Measurements from ENCODE around the gene TRPM3.

Gene TRPM3

GRCh38 chr9:70917277-70917676 lies 204.1 kb downstream of the TRPM3 start:
- H3K36me3 ChIP-seq (ENCODE audit: control insufficient read depth, insufficient read depth, low read length), result no peaks in the 10 kb centered on the region
- H3K4me2 ChIP-seq (ENCODE audit: low read length), result no peak overlapping the region
- H3K27me3 ChIP-seq (ENCODE audit: control insufficient read depth, insufficient read depth, low read length), result no peaks in the 10 kb centered on the region
- H3K9ac ChIP-seq, result no peak overlapping the region
- no peak overlapping the region for H3K27ac ChIP-seq
- H3K79me2 ChIP-seq, result no peaks in the 10 kb centered on the region
- TF ChIP-seq CTCF (IDR thresholded peaks at IDR 0.05), result no peak
- no peak overlapping the region for H3K4me3 ChIP-seq (ENCODE audit: low read depth, low read length)
- H3K4me1 ChIP-seq, result no peaks in the 10 kb centered on the region
- H3K9me3 ChIP-seq (ENCODE audit: control insufficient read depth, low read length), result no peaks in the 10 kb centered on the region
- H2AFZ ChIP-seq, result no peak overlapping the region

GRCh38 chr9:70911791-70912190 lies 209.6 kb downstream of the TRPM3 start:
- Histone ChIP-seq H3K4me1 (no peaks in the 10 kb centered on the region), H3K4me2 (ENCODE audit: low read length) (no peak overlapping the region), H3K4me3 (ENCODE audit: low read depth, low read length) (no peak overlapping the region), H2AFZ (no peak overlapping the region), H3K36me3 (ENCODE audit: control insufficient read depth, insufficient read depth, low read length) (no peaks in the 10 kb centered on the region), H3K9ac (no peak overlapping the region), H3K9me3 (ENCODE audit: control insufficient read depth, low read length) (no peaks in the 10 kb centered on the region), H3K27ac (no peak overlapping the region), H3K79me2 (no peaks in the 10 kb centered on the region), H3K27me3 (ENCODE audit: control insufficient read depth, insufficient read depth, low read length) (no peaks in the 10 kb centered on the region)
- no peak for TF ChIP-seq CTCF (IDR thresholded peaks at IDR 0.05)

DNA sequence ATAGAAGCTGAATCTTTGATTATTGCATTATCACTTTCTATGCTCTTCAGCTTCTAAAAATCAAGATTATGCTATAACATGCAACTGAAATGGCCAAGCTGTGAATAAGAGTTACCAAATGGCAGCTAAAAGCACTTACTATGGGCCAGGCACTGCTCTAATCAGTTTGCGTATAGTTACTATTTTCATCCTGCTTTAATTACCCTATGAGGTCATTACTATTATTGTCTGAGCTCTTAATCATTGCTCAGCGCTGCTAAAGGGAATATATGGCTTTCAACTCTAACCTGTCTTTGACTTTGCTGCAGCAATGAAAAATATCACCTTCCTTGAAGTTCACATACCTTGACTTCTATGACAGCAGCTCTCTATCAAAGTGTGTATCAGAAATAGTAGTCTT lies 210.8 kb downstream of the TRPM3 start:
- Histone ChIP-seq H2AFZ (no peak overlapping the region), H3K27me3 (ENCODE audit: control insufficient read depth, insufficient read depth, low read length) (no peaks in the 10 kb centered on the region), H3K9ac (no peak overlapping the region), H3K4me3 (ENCODE audit: low read depth, low read length) (no peak overlapping the region), H3K4me1 (no peaks in the 10 kb centered on the region), H3K4me2 (ENCODE audit: low read length) (no peak overlapping the region), H3K27ac (no peak overlapping the region), H3K9me3 (ENCODE audit: control insufficient read depth, low read length) (no peaks in the 10 kb centered on the region), H3K79me2 (no peaks in the 10 kb centered on the region), H3K36me3 (ENCODE audit: control insufficient read depth, insufficient read depth, low read length) (no peaks in the 10 kb centered on the region)
- no peak for TF ChIP-seq CTCF (IDR thresholded peaks at IDR 0.05)

DNA sequence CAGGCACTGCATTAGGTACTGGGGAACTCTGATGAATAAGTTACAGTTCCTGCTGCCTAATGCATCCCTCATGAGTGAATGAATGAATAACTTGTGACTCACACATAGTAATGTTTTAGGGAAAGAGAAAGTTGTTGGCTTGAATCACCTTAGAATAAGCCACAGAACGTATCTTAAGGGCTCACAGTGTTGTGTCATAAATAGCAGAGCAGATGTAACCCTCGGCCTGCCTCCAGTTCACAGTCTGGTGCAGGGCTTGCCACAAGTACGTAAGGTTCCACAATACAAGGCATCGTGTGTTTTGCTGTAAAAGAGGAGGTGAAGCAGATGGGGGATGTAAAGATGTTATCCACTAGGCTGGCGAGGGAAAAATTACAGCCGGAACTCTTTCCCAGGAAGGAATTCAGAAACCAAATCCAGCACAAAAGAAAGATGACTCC lies 218.7 kb downstream of the TRPM3 start:
- no peak for TF ChIP-seq CTCF (IDR thresholded peaks at IDR 0.05)
- no peak overlapping the region for H3K27ac ChIP-seq

DNA sequence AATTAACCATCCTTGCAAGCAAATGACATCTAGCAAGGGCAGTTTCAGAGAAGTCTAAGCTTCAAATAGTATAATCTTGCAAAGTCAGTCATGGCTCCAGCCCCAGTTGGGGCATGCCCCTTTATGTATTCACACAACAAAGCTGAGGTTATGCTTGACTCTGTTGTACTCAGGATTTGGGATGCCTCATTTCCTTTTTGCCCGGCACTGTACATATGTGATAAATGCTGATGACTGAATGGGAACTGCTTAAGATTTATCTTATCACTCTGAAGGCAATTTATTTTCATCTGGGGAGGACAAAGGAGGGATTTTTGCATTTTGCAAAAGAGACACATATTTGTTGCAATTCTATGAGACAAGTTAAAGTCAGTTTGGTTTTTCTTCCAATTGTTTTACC lies 219.2 kb downstream of the TRPM3 start:
- no peak overlapping the region for H3K9ac ChIP-seq
- no peak for TF ChIP-seq CTCF (IDR thresholded peaks at IDR 0.05)
- H2AFZ ChIP-seq, result no peak overlapping the region
- no peaks in the 10 kb centered on the region for H3K9me3 ChIP-seq (ENCODE audit: control insufficient read depth, low read length)
- no peak overlapping the region for H3K4me3 ChIP-seq (ENCODE audit: low read depth, low read length)
- no peak overlapping the region for H3K4me2 ChIP-seq (ENCODE audit: low read length)
- no peaks in the 10 kb centered on the region for H3K4me1 ChIP-seq
- no peaks in the 10 kb centered on the region for H3K79me2 ChIP-seq
- H3K36me3 ChIP-seq (ENCODE audit: control insufficient read depth, insufficient read depth, low read length), result no peaks in the 10 kb centered on the region
- H3K27ac ChIP-seq, result no peak overlapping the region
- no peaks in the 10 kb centered on the region for H3K27me3 ChIP-seq (ENCODE audit: control insufficient read depth, insufficient read depth, low read length)

More for the DNA sequence above, 218.7 kb downstream of the TRPM3 start:
- no peak overlapping the region for H2AFZ ChIP-seq
- no peak overlapping the region for H3K4me2 ChIP-seq (ENCODE audit: low read length)
- no peaks in the 10 kb centered on the region for H3K27me3 ChIP-seq (ENCODE audit: control insufficient read depth, insufficient read depth, low read length)
- H3K79me2 ChIP-seq, result no peaks in the 10 kb centered on the region
- H3K9ac ChIP-seq, result no peak overlapping the region
- H3K36me3 ChIP-seq (ENCODE audit: control insufficient read depth, insufficient read depth, low read length), result no peaks in the 10 kb centered on the region
- no peaks in the 10 kb centered on the region for H3K4me1 ChIP-seq
- no peaks in the 10 kb centered on the region for H3K9me3 ChIP-seq (ENCODE audit: control insufficient read depth, low read length)
- no peak overlapping the region for H3K4me3 ChIP-seq (ENCODE audit: low read depth, low read length)
